Measurements from ENCODE around the gene CAMP. TPM values are rescaled to one million over a fixed set of nuclear protein-coding genes. Genes with fewer than 3 reads are reported as not detected.

The CAMP gene
- total RNA-seq, 2 donors from 2014 or later: not detected

- TF ChIP-seq POLR2A (IDR thresholded peaks at IDR 0.05) (no peak), CTCF (IDR thresholded peaks at IDR 0.05) (no peak)
- Histone ChIP-seq H3K27ac (no peak overlapping the region), H3K36me3 (replicated peaks in 1 of 2; ENCODE audit: insufficient read depth in 1 of 2, low read depth in 2 of 2) (no peaks in the 10 kb centered on the region), H3K4me3 (no peak overlapping the region), H3K4me1 (no peaks in the 10 kb centered on the region), H3K9me3 (no peaks in the 10 kb centered on the region), H3K27me3 (no peaks in the 10 kb centered on the region)
- DNase-seq (no peak), ATAC-seq (no peak)
- intact Hi-C loops (cut with DNase I): no loop called here
- WGBS, 2 donors: 75 to 84% methylated on average over 2 to 3 of the region's 3 CpGs
Measured at GRCh38 chr3:48225587-48225986, 2.3 kb downstream of the CAMP start.

GRCh38 chr3:48226939-48227338 lies 3.6 kb downstream of the CAMP start:
- no peak for DNase-seq
- H3K4me3 ChIP-seq: no peak overlapping the region
- intact Hi-C loops (cut with DNase I): no loop called here
- peaks cover 7% of the 10 kb centered on the region for H3K4me1 ChIP-seq
- WGBS, 2 donors: 36 to 51% methylated on average over 2 to 3 of the region's 3 CpGs
- TF ChIP-seq POLR2A (IDR thresholded peaks at IDR 0.05): no peak
- no peaks in the 10 kb centered on the region for H3K27me3 ChIP-seq
- H3K36me3 ChIP-seq (replicated peaks in 1 of 2; ENCODE audit: insufficient read depth in 1 of 2, low read depth in 2 of 2): no peaks in the 10 kb centered on the region
- H3K9me3 ChIP-seq: no peaks in the 10 kb centered on the region
- H3K27ac ChIP-seq: no peak overlapping the region
- no peak for ATAC-seq

GRCh38 chr3:48232232-48232631 lies 8.9 kb downstream of the CAMP start:
- Histone ChIP-seq H3K36me3 (replicated peaks in 1 of 2; ENCODE audit: insufficient read depth in 1 of 2, low read depth in 2 of 2) (no peaks in the 10 kb centered on the region), H3K4me3 (no peak overlapping the region), H3K4me1 (peaks cover 19% of the 10 kb centered on the region), H3K27ac (peak overlapping the region in 3 of 4 donors; percentile 64 to 72 (median 67)), H3K9me3 (no peaks in the 10 kb centered on the region), H3K27me3 (no peaks in the 10 kb centered on the region)
- ATAC-seq (peak; percentile 76), DNase-seq (peak in 3 of 4 donors; percentile 25 to 49 (median 38))
- intact Hi-C loops (cut with DNase I): no loop called here
- TF ChIP-seq POLR2A (IDR thresholded peaks at IDR 0.05): no peak
- no peak for TF ChIP-seq CTCF (IDR thresholded peaks at IDR 0.05)
- WGBS, 2 donors: 37% methylated on average over 4 of the region's 4 CpGs

- Histone ChIP-seq H3K4me3 (no peak overlapping the region), H3K27me3 (no peaks in the 10 kb centered on the region), H3K9me3 (no peaks in the 10 kb centered on the region), H3K36me3 (replicated peaks in 1 of 2; ENCODE audit: insufficient read depth in 1 of 2, low read depth in 2 of 2) (no peaks in the 10 kb centered on the region), H3K27ac (peak overlapping the region; percentile 40 to 72 (median 66)), H3K4me1 (peaks cover 19% of the 10 kb centered on the region)
- TF ChIP-seq CTCF (IDR thresholded peaks at IDR 0.05) (peak; percentile 27 to 82 (median 65)), POLR2A (IDR thresholded peaks at IDR 0.05) (no peak)
- 15% methylated on average over 6 of the region's 6 CpGs for WGBS, 2 donors
- intact Hi-C loops (cut with DNase I): no loop called here
- DNase-seq (peak; percentile 82 to 92 (median 87)), ATAC-seq (peak; percentile 92)
Measured at GRCh38 chr3:48232734-48233133, 9.4 kb downstream of the CAMP start.

- no peaks in the 10 kb centered on the region for H3K9me3 ChIP-seq
- no peaks in the 10 kb centered on the region for H3K27me3 ChIP-seq
- TF ChIP-seq CTCF (IDR thresholded peaks at IDR 0.05) (no peak), POLR2A (IDR thresholded peaks at IDR 0.05) (no peak)
- ATAC-seq (no peak), DNase-seq (no peak)
- 37 to 38% methylated on average over 2 of the region's 2 CpGs for WGBS, 2 donors
- H3K4me3 ChIP-seq: no peak overlapping the region
- H3K36me3 ChIP-seq (replicated peaks in 1 of 2; ENCODE audit: insufficient read depth in 1 of 2, low read depth in 2 of 2): no peaks in the 10 kb centered on the region
- intact Hi-C loops (cut with DNase I): no loop called here
- H3K27ac ChIP-seq: peak overlapping the region in 2 of 4 donors; percentile 64 to 72
- peaks cover 19% of the 10 kb centered on the region for H3K4me1 ChIP-seq
Measured at GRCh38 chr3:48233542-48233941, 10.2 kb downstream of the CAMP start.

Measured in body of pancreas (tissue), 4 donors.